Stimulated activated CD4-positive, alpha-beta T cell treated with anti-CD3 and anti-CD28 coated beads, Interleukin-1b, Interleukin-23, amount 100 ng/mL, for 4 hours (primary cell): ENCODE results near the gene MUC5AC.

Experiments
- DNase-seq, 2 donors: peaks; one replicate each; pipeline ENCODE4 v3.0.0-alpha.2; 2020; ENCODE audit warnings: low read depth in 2 of 2

The MUC5AC gene

DNA sequence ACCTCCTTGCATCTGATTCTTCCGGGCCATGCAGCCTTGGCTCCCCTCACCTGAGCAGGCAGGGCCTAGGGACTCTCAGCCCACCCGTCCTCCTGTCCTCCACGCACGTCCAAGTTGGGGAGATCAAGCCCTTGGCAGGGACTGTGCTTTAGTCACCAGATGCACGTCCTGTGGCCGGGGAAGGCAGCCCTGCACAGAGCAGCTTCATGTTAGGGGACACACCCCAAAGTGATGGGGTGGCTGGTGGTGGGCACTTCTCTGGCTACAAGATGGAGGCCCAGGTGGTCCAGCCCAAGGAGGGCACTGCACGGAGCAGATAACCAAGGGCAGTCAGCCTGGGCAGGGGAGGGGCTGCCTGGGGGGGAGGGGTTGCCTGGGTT, 66.3 kb downstream of the MUC5AC start:
- DNase-seq = no peak

DNA sequence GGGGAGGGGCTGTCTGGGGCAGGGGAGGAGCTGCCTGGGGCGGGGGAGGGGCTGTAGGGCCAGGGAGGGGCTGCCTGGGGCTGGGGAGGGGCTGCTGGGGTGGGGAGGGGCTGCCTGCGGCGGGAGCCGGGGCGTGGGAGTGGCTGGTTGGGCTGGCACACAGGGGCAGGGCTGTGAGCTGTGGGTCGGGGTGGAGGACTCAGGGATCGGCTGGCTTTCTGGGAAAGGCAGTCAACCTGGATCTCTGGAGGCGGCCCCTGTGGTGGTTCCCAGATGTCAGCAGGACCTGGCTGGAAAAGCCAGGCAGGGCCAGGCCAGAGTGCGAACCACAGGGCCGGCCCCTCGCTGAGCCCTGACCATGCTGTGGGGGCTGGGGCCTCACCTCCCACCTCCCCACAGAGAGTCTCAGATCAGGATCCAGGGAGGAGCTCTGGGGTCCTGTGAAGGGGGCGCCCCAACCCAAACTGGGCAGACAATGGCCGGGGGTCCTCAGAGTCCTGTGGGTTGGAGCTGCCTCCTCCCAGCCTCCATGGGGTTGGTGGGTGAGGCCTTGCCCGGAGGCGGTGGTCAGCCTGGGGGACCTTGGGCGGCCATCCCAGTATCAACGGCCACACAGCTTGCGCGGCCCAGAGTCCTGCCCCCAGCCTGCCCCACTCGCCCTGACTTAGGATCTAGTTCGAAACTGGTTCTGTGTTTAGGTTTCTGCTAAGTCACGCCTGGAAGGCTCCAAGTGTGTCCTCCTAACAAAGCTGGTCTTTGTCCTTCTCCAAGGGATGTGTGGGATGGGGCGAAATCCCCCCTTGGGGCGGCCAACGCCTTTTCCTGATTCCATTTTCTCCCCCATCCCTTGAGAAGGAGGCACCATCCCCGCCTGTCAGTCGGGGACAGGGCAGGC, 67.0 kb downstream of the MUC5AC start:
- DNase-seq = no peak

DNA sequence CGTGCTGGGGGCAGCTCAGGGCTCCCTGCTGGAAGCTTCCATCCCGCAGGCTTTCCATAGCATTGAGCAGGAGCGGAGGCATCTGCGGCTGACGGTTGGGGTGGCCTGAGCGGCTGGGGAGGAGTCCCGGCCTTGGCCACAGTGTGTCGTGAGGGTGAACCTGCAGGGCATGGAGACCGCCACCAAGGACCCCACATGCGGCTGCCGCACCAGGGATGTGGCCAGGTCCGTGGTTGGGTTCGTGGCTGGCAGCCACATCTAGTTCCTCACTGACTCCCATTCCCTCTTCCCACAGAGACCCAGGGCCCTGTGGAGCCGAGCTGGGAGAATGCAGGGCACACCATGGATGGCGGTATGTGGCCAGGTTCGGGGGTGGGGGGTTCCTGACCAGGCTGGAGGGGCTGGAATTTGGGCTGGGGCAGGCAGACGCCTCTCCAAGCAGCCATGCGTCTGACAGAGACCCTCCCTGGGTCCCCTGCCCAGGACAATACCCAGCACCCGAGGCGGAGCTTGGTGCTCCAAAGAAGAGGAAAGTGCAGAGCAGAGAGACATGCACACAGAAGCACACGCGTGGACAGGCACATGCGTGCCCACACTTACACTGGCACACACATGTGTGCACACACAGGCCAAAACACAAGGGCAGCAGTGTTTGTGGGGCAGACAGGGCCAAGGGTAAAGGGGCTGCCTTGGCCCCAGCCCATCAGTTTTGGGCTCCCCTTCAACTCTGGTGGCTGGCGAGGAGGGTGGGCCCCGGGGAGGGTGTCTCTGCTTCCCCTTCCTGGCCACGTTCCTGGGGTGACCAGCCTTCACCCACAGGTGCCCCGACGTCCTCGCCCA, 67.9 kb downstream of the MUC5AC start:
- no peak for DNase-seq

DNA sequence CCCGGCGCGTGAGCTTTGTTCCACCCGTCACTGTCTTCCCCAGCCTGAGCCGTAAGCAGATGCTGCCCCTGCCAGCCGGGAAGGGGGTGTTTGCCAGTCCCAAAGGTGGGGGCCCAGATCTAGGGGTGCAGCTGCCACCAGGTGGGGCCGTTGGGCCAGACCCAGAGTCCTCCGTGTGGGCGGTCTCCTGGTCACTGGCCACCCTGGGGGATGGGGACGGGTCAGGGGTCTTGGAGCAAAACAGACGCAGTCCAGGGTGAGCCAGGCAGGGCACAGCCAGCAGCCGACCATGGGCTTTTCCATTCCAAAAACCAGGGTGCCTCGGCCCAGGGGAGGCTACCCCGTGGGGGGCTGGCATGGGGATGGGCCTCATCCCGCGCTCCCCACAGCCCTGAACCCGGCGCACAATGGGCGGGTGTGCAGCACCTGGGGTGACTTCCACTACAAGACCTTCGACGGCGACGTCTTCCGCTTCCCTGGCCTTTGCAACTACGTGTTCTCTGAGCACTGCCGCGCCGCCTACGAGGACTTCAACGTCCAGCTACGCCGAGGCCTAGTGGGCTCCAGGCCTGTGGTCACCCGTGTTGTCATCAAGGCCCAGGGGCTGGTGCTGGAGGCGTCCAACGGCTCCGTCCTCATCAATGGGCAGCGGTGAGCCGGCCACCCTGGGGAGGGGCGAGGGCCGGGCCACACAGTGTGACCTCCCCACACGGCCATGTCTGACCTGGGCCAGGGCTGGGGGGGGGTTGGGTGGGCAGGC, 68.7 kb downstream of the MUC5AC start:
- no peak for DNase-seq

DNA sequence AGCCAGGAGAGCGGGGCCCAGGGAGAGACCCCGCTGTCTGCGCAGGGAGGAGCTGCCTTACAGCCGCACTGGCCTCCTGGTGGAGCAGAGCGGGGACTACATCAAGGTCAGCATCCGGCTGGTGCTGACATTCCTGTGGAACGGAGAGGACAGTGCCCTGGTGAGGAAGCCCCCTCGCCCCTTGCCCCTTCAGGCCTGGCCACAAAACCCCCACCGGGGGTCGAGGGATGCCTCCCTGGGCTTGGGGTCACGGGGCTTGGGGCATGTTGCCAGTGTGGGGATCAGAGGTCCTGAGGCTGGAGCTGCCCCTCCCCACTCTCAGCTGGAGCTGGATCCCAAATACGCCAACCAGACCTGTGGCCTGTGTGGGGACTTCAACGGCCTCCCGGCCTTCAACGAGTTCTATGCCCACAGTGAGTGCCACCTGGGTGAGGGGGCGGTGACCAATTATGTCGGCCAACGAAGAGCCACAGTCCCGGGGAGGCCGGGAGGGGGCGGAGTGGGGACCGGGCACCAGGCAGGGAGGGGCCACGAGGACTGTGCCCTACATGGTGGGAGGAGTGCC, 69.3 kb downstream of the MUC5AC start:
- no peak for DNase-seq

DNA sequence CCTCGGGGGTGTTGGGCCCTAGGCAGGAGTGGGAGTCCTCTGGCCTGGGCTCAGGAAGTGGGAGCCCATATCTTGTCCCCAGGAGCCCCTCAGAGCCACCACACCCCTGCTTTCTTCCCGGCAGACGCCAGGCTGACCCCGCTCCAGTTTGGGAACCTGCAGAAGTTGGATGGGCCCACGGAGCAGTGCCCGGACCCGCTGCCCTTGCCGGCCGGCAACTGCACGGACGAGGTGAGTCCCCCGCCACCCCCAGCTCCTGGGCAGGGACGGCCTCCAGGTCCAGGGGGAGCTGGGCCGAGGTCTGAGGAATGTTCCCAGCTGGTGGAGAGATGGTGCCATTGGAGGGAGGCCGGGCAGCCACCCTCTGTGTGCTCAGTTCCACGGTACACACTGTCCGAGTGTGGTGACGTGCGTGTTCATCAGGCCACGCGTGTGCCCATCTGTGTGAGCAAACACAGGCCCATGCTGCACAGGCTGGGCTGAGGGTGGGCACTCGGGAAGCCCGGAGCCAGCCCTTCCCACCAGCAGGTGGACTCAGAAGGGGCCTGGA, 69.9 kb downstream of the MUC5AC start:
- DNase-seq = no peak

DNA sequence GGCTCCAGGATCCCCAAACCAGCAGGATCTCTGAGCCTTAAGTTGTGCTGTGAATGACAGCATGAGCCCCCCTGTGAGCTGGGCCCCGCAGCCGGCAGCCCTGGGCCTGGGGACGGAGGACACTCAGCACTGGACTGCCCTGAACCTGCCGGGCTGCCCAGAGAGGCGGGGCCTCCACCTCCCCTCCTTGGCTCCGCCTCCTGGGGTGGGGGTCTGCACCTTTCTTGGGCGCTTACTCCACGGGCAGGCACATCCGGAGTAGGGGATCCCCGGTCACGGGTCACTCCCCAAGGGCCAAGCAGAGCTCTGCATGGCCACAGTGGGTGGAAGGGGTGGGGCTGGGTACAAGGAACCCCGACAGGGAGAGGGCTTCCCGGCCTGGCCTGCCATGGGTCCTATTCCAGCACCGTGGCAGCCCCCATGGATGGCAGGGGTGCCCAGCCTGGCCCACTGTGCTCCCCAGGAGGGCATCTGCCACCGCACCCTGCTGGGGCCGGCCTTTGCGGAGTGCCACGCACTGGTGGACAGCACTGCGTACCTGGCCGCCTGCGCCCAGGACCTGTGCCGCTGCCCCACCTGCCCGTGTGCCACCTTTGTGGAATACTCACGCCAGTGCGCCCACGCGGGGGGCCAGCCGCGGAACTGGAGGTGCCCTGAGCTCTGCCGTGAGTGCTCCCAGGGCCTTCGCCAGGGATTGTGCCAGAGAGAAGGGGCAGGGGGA, 70.5 kb downstream of the MUC5AC start:
- no peak for DNase-seq

DNA sequence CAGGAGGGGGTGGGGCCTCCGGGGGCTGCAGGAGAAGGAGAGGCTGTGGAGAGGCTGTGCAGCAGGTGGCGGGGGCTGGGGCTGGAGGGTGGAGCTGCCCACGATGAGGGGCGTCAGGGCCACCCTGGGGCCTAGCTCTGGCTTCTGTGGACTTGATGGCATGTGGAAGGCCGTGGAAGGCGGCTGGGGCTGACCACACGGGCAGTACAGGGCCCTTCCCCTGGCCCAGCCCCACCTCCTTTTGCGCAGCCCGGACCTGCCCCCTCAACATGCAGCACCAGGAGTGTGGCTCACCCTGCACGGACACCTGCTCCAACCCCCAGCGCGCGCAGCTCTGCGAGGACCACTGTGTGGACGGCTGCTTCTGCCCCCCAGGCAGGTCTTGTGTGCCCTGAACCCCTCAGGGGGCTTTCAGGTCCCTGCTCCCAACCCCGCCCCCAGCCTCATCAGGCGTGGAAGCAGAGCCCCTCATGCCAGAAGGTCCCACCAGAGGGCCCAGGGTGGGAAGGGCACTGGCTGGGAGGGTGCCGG, 71.2 kb downstream of the MUC5AC start:
- DNase-seq = no peak

DNA sequence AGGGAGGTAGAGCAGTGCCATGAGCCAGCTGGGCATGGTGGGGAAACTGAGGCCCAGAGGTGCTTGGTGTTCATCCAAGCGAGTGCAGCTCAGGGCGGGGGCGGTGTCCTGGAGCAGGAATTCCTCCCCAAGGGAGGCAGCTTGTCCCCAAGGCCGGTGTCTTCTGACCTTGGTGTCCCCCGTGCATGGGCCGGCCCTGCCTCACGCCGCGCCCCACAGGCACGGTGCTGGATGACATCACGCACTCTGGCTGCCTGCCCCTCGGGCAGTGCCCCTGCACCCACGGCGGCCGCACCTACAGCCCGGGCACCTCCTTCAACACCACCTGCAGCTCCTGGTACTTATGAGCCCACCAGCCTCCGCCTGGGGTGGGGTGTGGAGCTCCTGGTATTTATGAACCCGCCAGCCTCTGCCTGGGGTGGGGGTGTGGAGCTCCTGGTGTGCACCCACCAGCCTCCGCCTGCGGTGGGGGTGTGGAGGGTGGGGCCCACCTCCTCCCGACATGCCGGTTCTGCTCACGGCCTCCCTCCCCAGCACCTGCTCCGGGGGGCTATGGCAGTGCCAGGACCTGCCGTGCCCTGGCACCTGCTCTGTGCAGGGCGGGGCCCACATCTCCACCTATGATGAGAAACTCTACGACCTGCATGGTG, 71.8 kb downstream of the MUC5AC start:
- DNase-seq = no peak

DNA sequence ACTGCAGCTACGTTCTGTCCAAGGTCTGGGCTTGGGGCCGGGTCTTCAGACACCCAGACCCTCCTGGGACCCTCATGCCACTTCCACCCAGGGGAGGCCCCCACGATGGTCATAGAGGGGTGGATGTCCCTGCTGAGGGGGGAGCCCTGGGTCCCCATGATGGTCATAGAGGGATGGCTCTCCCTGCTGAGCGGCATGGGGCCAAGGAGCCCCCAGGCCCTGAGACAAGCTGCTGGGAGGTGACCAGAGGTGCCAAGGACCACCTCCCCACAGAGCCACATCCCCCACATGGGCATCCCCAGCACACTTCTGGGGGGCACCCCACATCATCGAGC, 72.3 kb downstream of the MUC5AC start:
- DNase-seq = no peak

DNA sequence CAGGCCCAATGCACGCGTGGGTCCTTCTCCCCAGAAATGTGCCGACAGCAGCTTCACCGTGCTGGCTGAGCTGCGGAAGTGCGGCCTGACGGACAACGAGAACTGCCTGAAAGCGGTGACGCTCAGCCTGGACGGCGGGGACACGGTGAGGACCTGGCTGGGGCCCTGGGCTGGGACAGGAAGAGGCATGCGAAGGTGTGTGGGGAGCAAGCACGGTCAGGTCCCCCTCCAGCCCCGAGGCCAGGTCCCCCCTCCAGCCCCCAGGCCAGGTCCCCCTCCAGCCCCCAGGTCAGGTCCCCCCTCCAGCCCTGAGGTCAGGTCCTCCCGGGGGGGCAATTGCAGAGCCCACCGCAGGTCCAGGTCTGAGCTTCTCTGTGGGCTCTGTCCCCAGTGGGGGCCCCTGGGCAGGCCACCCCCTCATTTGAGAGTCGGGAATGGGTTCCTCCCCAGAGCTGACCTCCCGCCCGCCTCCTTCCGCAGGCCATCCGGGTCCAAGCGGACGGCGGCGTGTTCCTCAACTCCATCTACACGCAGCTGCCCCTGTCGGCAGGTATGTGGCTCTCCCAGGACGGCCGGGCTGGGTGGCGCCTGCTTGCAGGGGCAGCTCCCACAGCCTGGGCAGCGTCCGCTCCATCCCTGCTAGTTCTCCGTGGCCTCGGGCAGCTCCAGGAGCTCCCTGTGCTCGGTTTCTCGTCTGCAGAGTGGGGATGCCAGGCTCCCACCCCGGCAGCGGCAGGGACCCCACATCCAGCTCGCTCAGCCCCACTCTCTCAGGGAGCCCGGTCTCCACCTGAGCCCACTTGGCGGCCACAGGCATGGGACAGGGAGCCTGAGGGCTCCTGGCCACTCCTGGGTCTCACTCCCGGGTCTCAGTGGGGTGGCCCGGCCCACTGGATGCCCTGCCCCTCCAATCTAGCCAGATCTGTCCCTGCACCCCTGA, 73.0 kb downstream of the MUC5AC start:
- DNase-seq = no peak

DNA sequence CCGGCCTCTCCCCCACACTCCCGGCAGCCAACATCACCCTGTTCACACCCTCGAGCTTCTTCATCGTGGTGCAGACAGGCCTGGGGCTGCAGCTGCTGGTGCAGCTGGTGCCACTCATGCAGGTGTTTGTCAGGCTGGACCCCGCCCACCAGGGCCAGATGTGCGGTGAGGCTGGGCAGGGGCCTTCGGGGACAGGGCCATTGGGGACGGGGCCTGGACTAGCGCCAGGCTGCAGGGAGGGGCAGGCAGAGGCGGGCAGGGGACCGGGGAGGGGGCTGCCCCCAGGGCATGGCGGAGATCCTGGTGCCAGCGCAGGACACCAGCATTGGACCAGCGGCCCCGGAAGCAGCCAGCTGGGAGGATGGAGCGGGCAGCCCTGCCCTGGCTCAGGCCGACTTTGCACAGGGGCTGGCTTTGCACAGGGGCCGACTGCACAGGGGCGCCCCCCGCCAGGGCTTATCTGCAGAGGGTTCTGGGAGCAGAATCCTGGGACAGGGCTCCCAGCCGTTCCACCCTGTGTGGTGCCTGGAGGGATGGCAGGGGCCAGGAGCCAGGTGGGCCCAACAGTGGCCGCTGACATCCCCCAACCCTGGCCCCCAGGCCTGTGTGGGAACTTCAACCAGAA, 73.8 kb downstream of the MUC5AC start:
- DNase-seq = no peak

DNA sequence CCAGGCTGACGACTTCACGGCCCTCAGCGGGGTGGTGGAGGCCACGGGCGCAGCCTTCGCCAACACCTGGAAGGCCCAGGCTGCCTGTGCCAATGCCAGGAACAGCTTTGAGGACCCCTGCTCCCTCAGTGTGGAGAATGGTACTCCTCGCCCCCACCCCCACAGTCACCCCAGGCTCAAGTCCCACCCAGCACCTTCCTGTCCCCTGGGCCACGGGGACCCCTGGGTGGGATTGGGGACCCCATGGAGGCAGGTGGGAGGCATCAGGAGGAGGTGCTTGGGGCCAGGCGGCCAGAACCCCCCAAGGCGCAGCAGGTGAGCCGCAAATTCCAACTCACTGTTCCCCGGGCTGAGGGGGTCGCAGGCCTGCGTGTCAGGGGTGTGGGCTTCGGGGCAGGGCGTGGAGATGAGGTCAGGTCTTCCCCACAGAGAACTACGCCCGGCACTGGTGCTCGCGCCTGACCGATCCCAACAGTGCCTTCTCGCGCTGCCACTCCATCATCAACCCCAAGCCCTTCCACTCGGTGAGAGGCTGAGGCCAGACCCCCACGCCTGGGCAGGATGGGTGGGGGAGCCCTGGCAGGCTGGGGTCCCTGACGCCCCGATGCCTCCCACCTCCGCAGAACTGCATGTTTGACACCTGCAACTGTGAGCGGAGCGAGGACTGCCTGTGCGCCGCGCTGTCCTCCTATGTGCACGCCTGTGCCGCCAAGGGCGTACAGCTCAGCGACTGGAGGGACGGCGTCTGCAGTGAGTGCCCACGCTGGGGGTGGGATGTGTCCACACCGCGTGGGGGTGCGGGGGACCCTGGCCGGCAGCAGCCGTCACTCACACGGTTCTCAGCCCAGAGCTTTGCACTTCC, 74.5 kb downstream of the MUC5AC start:
- DNase-seq = no peak

DNA sequence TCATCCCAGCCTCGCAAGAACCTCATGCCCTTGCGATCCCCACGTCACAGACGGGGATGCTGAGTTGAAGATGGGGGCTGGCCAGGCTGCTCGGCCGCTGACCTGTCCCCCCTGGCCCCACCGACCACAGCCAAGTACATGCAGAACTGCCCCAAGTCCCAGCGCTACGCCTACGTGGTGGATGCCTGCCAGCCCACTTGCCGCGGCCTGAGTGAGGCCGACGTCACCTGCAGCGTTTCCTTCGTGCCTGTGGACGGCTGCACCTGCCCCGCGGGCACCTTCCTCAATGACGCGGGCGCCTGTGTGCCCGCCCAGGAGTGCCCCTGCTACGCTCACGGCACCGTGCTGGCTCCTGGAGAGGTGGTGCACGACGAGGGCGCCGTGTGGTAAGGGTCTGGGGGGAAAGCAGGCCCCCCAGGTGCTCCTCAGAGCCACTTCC, 75.1 kb downstream of the MUC5AC start:
- no peak for DNase-seq

DNA sequence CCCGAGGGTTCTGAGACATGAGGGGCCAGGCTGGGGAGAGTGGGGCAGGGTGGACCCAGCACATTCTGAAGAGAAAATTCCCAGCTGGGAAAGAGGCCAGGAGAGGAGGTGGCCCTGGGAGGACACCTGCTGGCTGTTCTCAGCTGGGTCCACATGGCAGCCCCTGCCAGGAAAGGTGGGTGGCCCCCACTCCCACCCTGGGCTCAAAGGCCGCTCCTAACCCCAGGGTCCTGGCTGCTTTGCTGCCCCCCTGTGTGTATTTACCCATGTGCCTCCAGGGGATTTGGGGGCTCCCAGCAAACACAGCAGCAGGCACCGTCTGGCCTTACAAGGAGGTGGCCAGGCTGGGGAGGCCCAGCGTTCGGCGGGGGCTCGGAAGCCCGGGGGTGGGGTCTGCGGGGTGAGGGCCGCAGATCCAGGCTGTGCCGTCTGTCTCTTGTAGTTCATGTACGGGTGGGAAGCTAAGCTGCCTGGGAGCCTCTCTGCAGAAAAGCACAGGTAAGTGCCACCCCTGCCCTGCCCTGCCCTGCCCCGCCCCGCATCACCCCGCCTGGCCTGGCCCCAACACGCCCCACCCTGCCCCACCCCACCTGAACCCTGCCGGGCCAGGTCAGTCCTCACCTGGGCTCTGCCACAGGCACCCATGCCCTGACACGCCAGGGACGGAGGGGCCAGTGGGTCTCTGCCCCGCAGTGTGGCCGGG, 75.7 kb downstream of the MUC5AC start:
- DNase-seq = no peak

DNA sequence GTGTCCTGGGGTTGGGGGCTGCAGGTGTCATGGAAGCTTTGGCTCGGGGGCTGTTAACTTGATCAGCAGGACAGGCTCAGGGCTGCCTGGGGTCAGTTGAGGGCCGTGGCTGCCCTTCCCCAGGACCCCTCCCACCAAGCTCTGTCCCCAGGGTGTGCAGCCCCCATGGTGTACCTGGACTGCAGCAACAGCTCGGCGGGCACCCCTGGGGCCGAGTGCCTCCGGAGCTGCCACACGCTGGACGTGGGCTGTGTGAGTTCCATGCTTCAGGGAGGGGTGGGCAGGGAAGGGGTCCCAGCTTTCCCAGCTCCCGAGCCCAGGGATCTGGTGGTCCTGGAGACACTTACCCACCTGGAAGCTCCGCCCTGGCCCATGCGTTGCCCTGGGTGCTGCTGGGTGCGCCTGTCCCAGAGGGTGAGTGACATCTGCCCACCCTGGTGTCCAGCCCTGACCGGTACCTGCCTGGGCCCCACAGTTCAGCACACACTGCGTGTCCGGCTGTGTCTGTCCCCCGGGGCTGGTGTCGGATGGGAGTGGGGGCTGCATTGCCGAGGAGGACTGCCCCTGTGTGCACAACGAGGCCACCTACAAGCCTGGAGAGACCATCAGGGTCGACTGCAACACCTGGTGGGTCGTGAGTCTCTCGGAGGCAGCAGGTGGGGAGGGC, 76.4 kb downstream of the MUC5AC start:
- DNase-seq = no peak
